PC-9 (cell line): ENCODE measurements around the gene CTSH. TPM values are rescaled to one million over a fixed set of nuclear protein-coding genes. Genes with fewer than 3 reads are reported as not detected.
A peak's percentile ranks its signal among the peaks of the same experiment; 100 is the strongest.

Source experiments
- BruUV-seq: library from RNA; stranded (reverse); fragments of 400-500 nt; replicated peaks from 2 replicates; lab custom pipeline; 2021; lab: Mats Ljungman, UMichigan
- CTCF ChIA-PET: fragments of 300-600 bp; sonication (Branson Sonifier 250); formaldehyde crosslinking; loops from one replicate; lab custom pipeline; 2022; ENCODE audit warnings: antibody characterized with exemption; lab: Charles Lee
- POLR2A ChIA-PET: fragments of 300-600 bp; sonication (Branson Sonifier 250); formaldehyde crosslinking; loops from one replicate; lab custom pipeline; 2022; ENCODE audit warnings: antibody characterized with exemption; ENCODE audit not compliant: unreplicated experiment; lab: Charles Lee
- DNase-seq, 2 experiments: peaks; one replicate each; pipeline versions ENCODE4 v3.0.0 to v3.0.0-alpha.2; 2015 to 2022; ENCODE audit warnings: mixed read lengths in 1 of 2
- H2AFZ ChIP-seq: fragments of 200-600 bp; sonication (generic); 2 replicates; pipeline ENCODE4 v1.8.1; 2017; ENCODE audit warnings: antibody characterized with exemption
- H3F3A ChIP-seq: fragments of 200-600 bp; sonication (generic); 2 replicates; pipeline ENCODE4 v1.8.1; 2017; ENCODE audit warnings: antibody characterized with exemption, mild to moderate bottlenecking, low read depth; ENCODE audit not compliant: insufficient read depth
- H3K27ac ChIP-seq: fragments of 200-600 bp; sonication (generic); 2 replicates; pipeline ENCODE4 v1.6.1; 2016; ENCODE audit warnings: mixed run types
- H3K27me3 ChIP-seq: fragments of 200-600 bp; sonication (generic); 2 replicates; pipeline ENCODE4 v1.6.1; 2016; ENCODE audit warnings: low read depth, mixed run types; ENCODE audit not compliant: insufficient read depth
- H3K36me3 ChIP-seq: fragments of 200-600 bp; sonication (generic); 2 replicates; pipeline ENCODE4 v1.6.1; 2016; ENCODE audit warnings: low read depth, mixed run types
- H3K4me1 ChIP-seq: fragments of 200-600 bp; sonication (generic); replicated peaks from 2 replicates; pipeline ENCODE4 v1.6.1; 2016; ENCODE audit warnings: mixed run types; ENCODE audit not compliant: insufficient read depth
- H3K4me2 ChIP-seq: fragments of 200-600 bp; sonication (generic); 2 replicates; pipeline ENCODE4 v1.6.1; 2017; ENCODE audit warnings: mixed run types
- H3K4me3 ChIP-seq: fragments of 200-600 bp; sonication (generic); 2 replicates; pipeline ENCODE4 v1.6.1; 2016; ENCODE audit warnings: mixed run types
- H3K79me2 ChIP-seq: fragments of 200-600 bp; sonication (generic); 2 replicates; pipeline ENCODE4 v1.6.1; 2017; ENCODE audit warnings: low read depth, mixed run types
- H3K9me2 ChIP-seq: fragments of 200-600 bp; sonication (generic); 2 replicates; pipeline ENCODE4 v1.8.1; 2017; ENCODE audit warnings: mild to moderate bottlenecking; ENCODE audit not compliant: insufficient read depth
- H3K9me3 ChIP-seq: fragments of 200-600 bp; sonication (generic); 2 replicates; pipeline ENCODE4 v1.8.1; 2016; ENCODE audit warnings: low read depth; ENCODE audit not compliant: insufficient read depth
- H4K20me1 ChIP-seq: fragments of 200-600 bp; sonication (generic); 2 replicates; pipeline ENCODE4 v1.8.1; 2017; ENCODE audit not compliant: insufficient read depth
- CTCF ChIP-seq: fragments of 200-600 bp; sonication (generic); conservative IDR thresholded peaks from 2 replicates; pipeline ENCODE4 v1.6.1; 2017; ENCODE audit warnings: mixed run types, antibody characterized with exemption, mild to moderate bottlenecking, moderate library complexity
- EZH2 ChIP-seq: fragments of 200-600 bp; sonication (generic); IDR thresholded peaks from 2 replicates; pipeline ENCODE4 v1.8.0; 2017; ENCODE audit warnings: antibody characterized with exemption, low read depth
- intact Hi-C: fragments of 100-400 bp; cut with micrococcal nuclease; formaldehyde crosslinking; loops from one replicate; pipeline ENCODE4 v1.10.0; 2022; ENCODE audit not compliant: unreplicated experiment
- total RNA-seq: library from RNA; stranded (reverse); gene quantifications from 2 replicates; pipeline ENCODE4 v1.2.3, GENCODE V29; 2021

Gene CTSH
- total RNA-seq, 1 experiment from 2014 or later: 101 TPM

DNA sequence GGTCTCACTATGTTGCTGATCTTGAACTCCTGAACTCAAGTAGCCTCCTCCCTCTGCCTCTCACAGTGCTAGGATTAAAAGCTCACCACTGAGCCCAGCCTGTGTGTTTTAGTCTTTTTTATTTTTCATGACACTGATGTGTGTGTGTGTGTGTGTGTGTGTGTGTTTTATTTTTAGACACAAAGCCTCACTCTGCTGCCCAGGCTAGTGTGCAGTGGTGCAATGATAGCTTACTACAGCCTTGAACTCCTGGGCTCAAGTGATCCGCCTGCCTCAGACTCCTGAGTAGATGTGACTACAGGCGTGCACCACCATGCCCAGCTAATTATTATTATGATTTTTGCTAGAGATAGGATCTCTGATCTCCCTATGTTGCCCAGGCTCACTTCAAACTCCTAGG lies 23.3 kb upstream of the CTSH start:
- no peaks in the 10 kb centered on the region for H3K27me3 ChIP-seq
- DNase-seq: no peak

DNA sequence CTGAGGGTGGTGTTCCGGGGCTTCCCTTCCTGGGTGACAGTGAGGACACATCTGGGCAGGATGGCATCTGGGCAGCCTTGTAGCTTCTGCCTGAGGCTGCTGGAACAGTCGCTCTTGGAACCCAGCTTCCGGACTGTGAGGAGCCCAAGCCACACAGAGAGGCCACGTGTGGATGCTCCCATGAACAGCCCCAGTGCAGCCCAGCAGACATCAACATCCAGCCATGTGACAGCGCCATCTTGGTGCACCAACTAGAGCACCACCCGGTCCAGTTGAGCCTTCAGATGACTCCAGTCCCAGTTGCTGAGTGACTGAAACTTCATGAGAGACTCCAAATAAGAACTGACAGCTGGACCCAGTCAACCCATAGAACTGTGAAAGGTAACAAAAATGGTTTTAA lies 15.5 kb upstream of the CTSH start:
- intact Hi-C loops: no loop called here
- POLR2A ChIA-PET: no interaction called here
- CTCF ChIA-PET: no interaction called here

More for the DNA sequence above, 23.3 kb upstream of the CTSH start:
- intact Hi-C loops: loop anchor here (1.0 kb wide), 1 partner anchor 16 kb away; no protein-coding TSS in a partner anchor
- H3K9me3 ChIP-seq: no peaks in the 10 kb centered on the region
- H4K20me1 ChIP-seq: no peaks in the 10 kb centered on the region
- peak overlapping the region; percentile 14; the same call in 1 of the 2 replicates for H3K4me2 ChIP-seq
- H3K4me1 ChIP-seq: peaks cover 52% of the 10 kb centered on the region
- peaks cover 13% of the 10 kb centered on the region for H3F3A ChIP-seq
- no peak for TF ChIP-seq CTCF
- no peak for TF ChIP-seq EZH2
- no peaks in the 10 kb centered on the region for H3K9me2 ChIP-seq
- BruUV-seq: no TSS peak
- no peaks in the 10 kb centered on the region for H3K79me2 ChIP-seq
- ChIA-PET CTCF (no interaction called here), POLR2A (interaction anchor here (0.7 kb wide), 1 partner anchor 24 kb away, joined by 6 read pairs; the partner anchor contains the start of gene CTSH)
- no peaks in the 10 kb centered on the region for H3K36me3 ChIP-seq
- H2AFZ ChIP-seq: no peak overlapping the region
- no peak overlapping the region for H3K4me3 ChIP-seq
- peak overlapping the region; percentile 52 for H3K27ac ChIP-seq

DNA sequence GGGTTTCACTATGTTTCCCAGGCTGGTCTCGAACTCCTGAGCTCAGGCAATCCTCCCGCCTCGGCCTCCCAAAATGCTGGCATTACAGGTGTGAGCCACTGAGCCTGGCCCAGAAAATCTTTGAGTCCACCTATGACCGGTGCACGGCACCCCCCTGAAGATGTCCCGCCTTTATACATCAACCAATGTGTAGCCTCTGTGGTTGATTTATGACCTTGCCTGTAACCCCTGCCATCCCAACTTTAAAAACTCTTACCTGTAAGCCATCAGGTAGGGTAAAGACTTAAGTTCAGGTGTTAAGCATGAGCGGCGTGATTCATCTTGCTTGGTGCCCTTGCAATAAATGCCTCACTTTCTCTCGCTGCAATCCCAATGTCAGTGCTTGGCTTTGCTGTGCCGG lies 14.5 kb upstream of the CTSH start:
- ChIA-PET POLR2A (no interaction called here), CTCF (no interaction called here)
- H3K27me3 ChIP-seq: no peaks in the 10 kb centered on the region
- H3K4me1 ChIP-seq: no peaks in the 10 kb centered on the region
- BruUV-seq: no TSS peak
- H3K4me2 ChIP-seq: no peak overlapping the region
- H4K20me1 ChIP-seq: no peaks in the 10 kb centered on the region
- H3K4me3 ChIP-seq: no peak overlapping the region
- H3K9me3 ChIP-seq: no peaks in the 10 kb centered on the region
- no peak for TF ChIP-seq CTCF
- TF ChIP-seq EZH2: no peak
- DNase-seq: no peak
- no peak overlapping the region for H3K27ac ChIP-seq
- no peaks in the 10 kb centered on the region for H3F3A ChIP-seq
- no peaks in the 10 kb centered on the region for H3K36me3 ChIP-seq
- no peaks in the 10 kb centered on the region for H3K79me2 ChIP-seq
- no peaks in the 10 kb centered on the region for H3K9me2 ChIP-seq
- no peak overlapping the region for H2AFZ ChIP-seq
- intact Hi-C loops: no loop called here

More for the DNA sequence above, 15.5 kb upstream of the CTSH start:
- H4K20me1 ChIP-seq: no peaks in the 10 kb centered on the region
- no peaks in the 10 kb centered on the region for H3F3A ChIP-seq
- no peaks in the 10 kb centered on the region for H3K36me3 ChIP-seq
- no peak overlapping the region for H2AFZ ChIP-seq
- H3K27ac ChIP-seq: no peak overlapping the region
- BruUV-seq: no TSS peak
- H3K79me2 ChIP-seq: no peaks in the 10 kb centered on the region
- no peaks in the 10 kb centered on the region for H3K9me3 ChIP-seq
- H3K4me2 ChIP-seq: no peak overlapping the region
- DNase-seq: no peak
- no peak overlapping the region for H3K4me3 ChIP-seq
- H3K4me1 ChIP-seq: no peaks in the 10 kb centered on the region
- no peaks in the 10 kb centered on the region for H3K9me2 ChIP-seq
- no peak for TF ChIP-seq CTCF
- no peaks in the 10 kb centered on the region for H3K27me3 ChIP-seq
